GM18502 (cell line): ENCODE results near the gene DGKB.

Experiments used
- ATAC-seq: cut with Tn5 transposase; IDR thresholded peaks from one replicate; pipeline ENCODE4 v1.9.1; 2021; ENCODE audit warnings: mild to moderate bottlenecking; ENCODE audit not compliant: unreplicated experiment, poor library complexity

DGKB gene

DNA sequence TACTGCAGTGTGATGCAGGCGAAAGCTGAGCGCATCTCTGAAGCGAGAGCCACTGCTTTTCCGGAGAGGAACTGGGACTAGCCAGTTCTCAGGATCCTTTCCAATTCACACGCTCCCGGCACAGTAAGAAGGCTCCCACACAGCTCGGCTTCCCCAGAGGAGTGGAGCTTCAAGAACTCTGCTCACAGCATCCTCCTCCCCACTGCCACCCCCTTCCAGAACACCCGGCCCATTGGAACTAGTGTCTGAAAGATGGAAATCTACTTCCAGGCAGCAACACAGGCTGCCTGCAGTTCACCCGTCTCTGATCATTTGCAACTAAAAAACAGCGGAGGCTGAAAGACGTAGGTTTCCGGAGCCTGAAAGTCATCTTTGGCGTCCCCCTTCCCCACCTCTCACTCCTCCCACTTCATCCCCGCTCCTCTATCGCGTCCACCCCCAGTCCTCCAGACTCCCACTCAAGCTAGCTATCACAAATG is at the start of gene DGKB:
Gene DGKB, minus strand, starts transcription at position 163 of the 479 bp plus-strand sequence.
- no peak for ATAC-seq

DNA sequence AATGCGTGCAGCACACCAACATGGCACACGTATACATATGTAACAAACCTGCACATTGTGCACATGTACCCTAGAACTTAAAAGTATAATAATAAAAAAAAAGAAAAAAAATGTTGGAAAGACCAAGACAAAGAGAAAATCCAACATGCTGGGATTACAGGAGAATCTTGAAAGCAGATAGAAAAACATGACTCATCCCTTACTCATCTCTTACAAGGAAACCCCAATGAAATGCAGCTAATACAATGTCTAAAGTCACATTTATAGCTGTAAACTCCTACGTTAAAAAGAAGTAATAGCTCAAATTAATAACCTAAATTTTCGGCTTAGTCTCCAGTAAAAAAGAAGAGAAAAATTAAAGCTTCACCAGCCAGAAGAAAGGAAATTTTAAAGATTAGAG is 47.5 kb upstream of the DGKB start:
- no peak for ATAC-seq

DNA sequence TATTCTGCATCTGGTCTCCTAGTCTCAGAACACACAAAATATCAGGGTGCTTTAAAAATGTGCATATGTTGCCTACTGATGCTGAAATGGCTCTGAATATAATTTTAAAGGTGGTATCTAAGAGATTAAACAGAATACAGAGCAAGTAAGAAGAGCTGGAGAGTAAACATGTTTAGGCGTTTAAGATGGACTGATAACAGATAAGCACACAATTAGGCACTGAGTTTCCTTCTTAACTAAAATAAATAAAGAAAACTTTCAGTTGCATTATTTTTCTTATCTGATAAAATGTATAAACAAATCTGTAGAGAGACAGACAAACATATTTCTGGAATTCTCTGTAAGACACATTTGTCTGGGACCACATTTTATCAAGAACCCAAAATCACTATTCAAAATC is 35.6 kb upstream of the DGKB start:
- ATAC-seq, result no peak

DNA sequence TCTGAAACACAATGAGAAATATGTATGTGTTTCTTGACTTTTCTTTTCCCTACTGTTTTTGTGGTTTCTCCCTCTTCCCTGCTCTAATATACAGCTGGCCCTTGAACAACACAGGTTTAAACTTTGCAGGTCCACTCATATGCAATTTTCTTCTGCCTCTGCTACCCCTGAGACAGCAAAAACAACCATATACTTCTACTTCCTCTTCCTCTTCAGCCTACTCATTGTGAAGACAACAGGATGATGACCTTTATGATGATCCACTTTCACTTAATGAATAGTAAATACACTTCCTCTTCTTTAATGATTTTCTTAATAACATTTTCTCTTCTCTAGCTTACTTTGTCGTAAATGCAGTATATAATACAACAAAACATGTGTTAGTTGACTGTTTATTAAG is 35.0 kb upstream of the DGKB start:
- ATAC-seq, result no peak

DNA sequence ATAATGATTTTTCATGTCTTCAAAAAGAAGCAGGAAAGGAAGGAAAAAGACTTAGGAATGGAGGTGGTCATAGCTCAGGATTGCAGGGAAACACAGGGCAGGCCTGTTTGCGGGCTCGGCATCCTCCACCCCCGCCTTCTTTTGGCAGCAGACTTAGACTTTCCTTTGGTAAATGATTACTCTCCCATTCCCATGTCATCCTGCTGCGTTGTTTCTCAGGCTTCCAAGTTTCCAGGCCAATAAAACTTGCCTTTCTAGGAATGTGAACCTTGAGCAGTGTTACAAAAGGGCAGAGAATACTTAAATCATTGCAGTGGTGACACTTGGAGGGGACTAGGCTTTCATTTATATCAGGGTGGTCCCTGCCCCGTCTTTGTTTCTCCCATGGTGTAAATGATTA is 34.0 kb upstream of the DGKB start:
- ATAC-seq, result no peak

DNA sequence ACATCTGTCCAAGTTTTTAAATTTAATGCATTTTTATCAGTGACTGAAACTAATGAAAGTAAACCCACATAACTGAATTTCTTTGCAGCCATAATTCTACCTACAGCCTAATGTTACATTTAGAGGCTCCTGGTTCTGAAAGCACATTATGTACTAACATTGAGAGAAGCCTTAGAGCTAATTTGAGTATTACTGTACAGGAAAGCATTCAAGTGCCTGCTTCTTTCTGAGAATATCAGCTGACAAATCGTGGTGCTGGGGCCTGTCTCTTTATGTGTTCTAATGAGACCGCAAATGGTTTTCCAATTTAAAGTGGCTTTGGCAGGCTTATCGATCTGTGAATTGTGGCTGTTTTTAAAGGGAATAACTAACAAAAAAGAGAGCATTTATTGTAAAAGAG is 32.3 kb upstream of the DGKB start:
- ATAC-seq, result no peak

DNA sequence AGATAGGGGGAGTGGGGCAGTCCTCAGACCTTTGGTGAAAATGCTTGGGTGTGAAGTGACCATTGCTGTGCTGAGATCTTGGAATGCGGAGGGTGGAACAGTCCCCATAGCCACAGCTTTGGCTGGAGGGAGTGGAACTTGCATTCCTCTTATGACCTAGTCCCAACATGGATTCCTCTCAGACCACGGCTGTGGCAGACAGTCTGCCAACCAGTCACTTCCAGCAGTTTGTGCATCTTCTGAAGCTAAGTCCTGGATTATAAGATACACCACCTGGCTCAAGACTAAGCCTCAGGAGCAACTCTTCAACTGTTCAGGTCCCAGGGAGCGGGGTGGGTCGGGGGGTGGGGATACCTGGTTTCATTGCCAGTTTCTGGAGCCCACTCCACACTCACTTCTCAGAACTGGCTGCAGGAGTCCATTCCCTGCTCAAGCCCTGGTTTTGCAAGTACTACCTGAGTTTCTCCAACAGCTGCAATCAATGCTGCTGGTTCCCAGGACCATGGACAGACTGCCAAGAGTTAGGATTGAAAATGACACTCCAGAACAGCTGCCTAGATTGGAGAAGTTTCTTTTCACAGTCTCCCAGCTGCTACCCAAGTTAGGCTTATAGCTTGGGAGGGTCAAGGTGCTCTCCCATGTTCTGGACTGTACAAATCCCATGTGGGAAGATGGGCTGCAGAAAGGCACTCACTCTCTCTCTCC is 29.1 kb upstream of the DGKB start:
- ATAC-seq, result no peak

- ATAC-seq, result no peak
These were observed 21.8 kb upstream of the DGKB start for GRCh38 chr7:14924398-14924797.

GRCh38 chr7:14911077-14911476 is 8.5 kb upstream of the DGKB start:
- no peak for ATAC-seq

DNA sequence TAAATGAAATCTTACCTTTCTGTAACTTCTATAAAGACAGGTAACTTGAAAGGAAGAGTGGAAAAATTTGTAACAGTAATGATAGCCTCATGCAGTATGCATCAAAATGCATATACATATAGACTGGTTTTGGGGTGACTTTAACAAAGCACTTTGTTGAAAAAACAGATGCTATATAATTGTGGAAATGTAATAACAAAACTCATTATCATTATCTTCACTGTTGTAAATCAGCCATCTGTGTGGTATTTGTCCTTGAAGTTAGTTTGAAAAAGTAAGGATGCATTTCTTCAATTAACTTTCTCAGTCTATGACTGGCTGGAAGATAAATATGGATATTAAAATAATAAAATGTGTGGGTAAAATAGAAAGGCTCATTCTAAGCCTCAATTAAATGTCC is 6.1 kb upstream of the DGKB start:
- ATAC-seq, result no peak

GRCh38 chr7:14905764-14906163 is 3.2 kb upstream of the DGKB start:
- no peak for ATAC-seq

DNA sequence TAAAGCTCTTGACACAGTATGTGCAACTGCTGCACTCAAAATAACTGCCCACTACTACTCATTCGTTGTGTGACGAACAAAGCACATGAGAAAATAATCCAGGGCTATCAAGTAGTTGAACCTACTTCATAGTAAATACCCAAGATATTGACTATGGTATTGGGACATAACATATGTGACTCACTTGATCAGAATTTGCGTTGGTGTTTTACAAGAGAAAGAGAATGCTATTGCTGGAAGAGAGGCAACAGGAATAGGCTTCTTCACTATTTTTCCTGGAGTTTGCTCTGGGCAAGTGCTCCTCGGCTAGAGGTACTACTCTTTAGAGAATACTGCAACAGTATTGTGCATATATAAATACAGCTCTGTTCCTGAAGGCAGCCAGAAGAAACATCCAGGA is 2.5 kb downstream of the DGKB start:
- no peak for ATAC-seq

DNA sequence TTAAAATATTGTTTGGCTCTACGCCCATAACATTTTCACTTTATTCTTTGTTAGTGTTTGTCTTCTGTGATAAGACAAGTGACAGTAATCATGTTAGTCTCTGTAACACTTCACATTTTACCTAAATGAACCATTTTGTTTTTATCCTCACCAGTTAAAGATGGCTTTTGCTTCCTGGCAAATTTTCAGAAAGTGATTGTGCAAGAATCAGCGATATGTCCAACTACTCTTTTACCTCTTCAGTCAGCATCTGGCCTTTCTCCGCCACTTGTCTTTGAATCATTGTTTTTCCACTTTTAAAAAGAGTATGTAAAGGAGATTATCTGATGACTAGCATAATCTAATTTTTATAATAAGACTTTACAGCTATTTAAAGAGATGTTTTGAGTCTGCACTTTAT is 3.5 kb downstream of the DGKB start:
- ATAC-seq, result no peak

DNA sequence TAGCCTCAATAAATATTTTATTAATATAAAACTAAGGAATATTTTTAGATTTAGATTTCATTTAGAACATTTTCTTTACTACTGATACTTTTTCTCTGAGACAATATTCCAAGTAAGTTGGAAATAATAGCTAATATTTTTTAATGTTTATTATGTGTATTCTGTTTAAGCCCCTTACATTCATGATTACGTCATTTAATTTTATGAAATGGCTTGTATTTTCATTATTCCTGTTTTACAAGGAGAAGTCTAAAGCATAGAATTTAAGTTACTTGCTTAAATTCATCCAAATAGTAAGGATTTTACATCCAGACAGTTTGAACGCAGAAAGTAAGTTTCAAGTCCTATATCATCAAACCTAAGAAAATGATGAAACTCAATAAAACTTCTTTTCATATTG is 6.1 kb downstream of the DGKB start:
- no peak for ATAC-seq

- no peak for ATAC-seq
These were observed 7.7 kb downstream of the DGKB start for GRCh38 chr7:14894826-14895225.

GRCh38 chr7:14892961-14893360 is 9.6 kb downstream of the DGKB start:
- no peak for ATAC-seq

- ATAC-seq, result no peak
These were observed 11.3 kb downstream of the DGKB start for GRCh38 chr7:14891289-14891688.

DNA sequence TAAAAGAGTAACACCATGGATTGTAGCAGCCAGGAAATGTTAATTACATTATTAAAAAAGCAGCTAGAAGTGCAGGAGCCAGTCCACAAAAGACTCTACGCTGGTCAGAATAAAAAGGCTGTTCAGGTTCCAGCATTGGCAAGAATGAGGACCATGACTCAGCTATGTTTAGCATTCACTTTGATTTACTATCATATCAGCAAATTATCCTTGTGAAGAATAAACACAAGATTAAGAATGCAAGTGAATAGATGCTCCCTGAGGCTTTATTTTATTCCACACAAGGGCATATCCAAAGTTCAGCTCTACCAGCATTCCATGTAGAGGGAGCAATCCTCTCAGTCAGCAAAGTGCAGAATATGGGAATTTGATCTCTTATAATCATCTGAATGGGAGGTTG is 13.6 kb downstream of the DGKB start:
- no peak for ATAC-seq

- ATAC-seq, result no peak
These were observed 16.0 kb downstream of the DGKB start for GRCh38 chr7:14886533-14886932.

DNA sequence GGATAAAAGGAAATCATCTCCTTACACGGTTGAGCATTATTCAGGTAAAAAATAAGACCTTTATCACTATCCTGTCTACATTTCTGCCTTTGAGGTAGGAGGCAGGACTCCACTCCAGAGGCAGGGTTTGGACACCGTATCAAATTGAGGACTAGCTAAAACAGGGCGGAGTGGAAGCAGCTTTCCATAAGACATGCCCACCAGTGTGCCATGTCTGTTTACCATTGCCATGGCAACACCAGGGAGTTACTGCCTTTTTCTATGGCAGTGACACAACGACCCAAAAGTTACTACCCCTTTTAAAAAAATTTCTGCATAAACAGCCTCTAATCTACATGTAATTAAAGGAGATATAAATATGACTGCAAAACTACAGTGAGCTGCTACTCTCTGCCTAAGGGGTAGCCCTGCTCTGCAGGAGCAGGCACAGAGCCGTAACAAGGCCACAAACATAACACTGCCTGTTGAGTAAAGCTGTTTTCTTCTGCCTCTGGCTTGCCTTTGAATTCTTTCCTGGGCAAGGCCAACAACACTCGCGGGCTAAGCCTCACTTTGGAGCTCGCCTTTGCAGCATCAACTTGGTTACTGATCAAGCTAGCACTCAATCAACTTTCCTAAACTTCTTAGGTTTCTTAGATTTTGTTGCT is 26.5 kb downstream of the DGKB start:
- no peak for ATAC-seq

GRCh38 chr7:14871880-14872279 is 30.7 kb downstream of the DGKB start:
- no peak for ATAC-seq

DNA sequence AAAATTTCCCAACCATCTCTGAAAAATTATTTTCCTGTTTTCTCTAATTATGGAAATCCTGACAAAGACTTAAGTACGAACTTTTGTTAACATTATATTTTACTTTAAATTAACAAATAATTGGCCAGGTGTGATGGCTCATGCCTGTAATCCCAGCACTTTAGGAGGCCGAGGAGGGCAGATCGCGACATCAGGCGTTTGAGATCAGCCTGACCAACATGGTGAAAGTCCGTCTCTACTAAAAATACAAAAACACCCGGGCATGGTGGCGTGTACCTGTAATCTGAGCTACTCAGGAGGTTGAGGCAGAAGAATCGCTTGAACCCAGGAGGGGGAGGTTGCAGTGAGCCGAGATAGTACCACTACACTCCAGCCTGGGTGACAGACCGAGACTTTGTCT is 32.2 kb downstream of the DGKB start:
- no peak for ATAC-seq
